Lower lobe of right lung (tissue), 2 donors: ENCODE measurements around the gene ALCAM. TPM values are rescaled to one million over a fixed set of nuclear protein-coding genes. Genes with fewer than 3 reads are reported as not detected.

Experiments
- ATAC-seq, 2 donors: fragments of 200-7000 bp; cut with Tn5 transposase; one replicate each; pipeline ENCODE4 v1.9.1; 2020 to 2022; ENCODE audit warnings: mild to moderate bottlenecking in 2 of 2, moderate library complexity in 2 of 2
- DNase-seq: peaks from one replicate; pipeline ENCODE4 v3.0.0-alpha.2; 2020
- H3K27ac ChIP-seq: fragments of 200-600 bp; one replicate; pipeline ENCODE4 v1.8.0; 2022
- H3K27me3 ChIP-seq: fragments of 200-600 bp; one replicate; pipeline ENCODE4 v1.8.0; 2022; ENCODE audit warnings: low read depth
- H3K36me3 ChIP-seq: fragments of 200-600 bp; one replicate; pipeline ENCODE4 v1.8.0; 2022; ENCODE audit warnings: mild to moderate bottlenecking
- H3K4me1 ChIP-seq: fragments of 200-600 bp; one replicate; pipeline ENCODE4 v1.8.0; 2022
- H3K4me3 ChIP-seq: fragments of 200-600 bp; one replicate; pipeline ENCODE4 v1.8.0; 2022; ENCODE audit warnings: mild to moderate bottlenecking
- H3K9me3 ChIP-seq: fragments of 200-600 bp; one replicate; pipeline ENCODE4 v1.8.0; 2022
- CTCF ChIP-seq: fragments of 200-600 bp; IDR thresholded peaks from one replicate; pipeline ENCODE4 v1.8.0; 2022; ENCODE audit warnings: antibody characterized with exemption, mild to moderate bottlenecking
- intact Hi-C: fragments of 100-400 bp; cut with DNase I; formaldehyde crosslinking; loops from one replicate; pipeline ENCODE4 v1.11.0; 2022
- total RNA-seq: library from RNA; stranded (reverse); fragmentation: NEBNext Ultra II Directional; extraction: Animal tissue kit (Norgen Biotek cat#: 25700); gene quantifications from one replicate; pipeline ENCODE4 v1.2.1, GENCODE V29; 2021
- donor health status: DM: no; HTN: yes; CAD: no; lungs with severe emphysema.

The ALCAM gene
- total RNA-seq, 1 donor from 2014 or later: 174 TPM

- H3K4me3 ChIP-seq: no peak overlapping the region
- intact Hi-C loops: no loop called here
- ATAC-seq (no peak), DNase-seq (no peak)
- no peak overlapping the region for H3K27ac ChIP-seq
- H3K9me3 ChIP-seq: no peaks in the 10 kb centered on the region
- no peaks in the 10 kb centered on the region for H3K27me3 ChIP-seq
- H3K36me3 ChIP-seq: no peaks in the 10 kb centered on the region
- no peak for TF ChIP-seq CTCF
- H3K4me1 ChIP-seq: no peaks in the 10 kb centered on the region
Observed at GRCh38 chr3:105515372-105515771, 148.7 kb downstream of the ALCAM start.

GRCh38 chr3:105516972-105517371, 150.3 kb downstream of the ALCAM start:
- H3K9me3 ChIP-seq: no peaks in the 10 kb centered on the region
- intact Hi-C loops: no loop called here
- no peak for TF ChIP-seq CTCF
- ATAC-seq (no peak), DNase-seq (no peak)
- H3K27me3 ChIP-seq: no peaks in the 10 kb centered on the region
- no peak overlapping the region for H3K27ac ChIP-seq
- no peak overlapping the region for H3K4me3 ChIP-seq
- H3K4me1 ChIP-seq: no peaks in the 10 kb centered on the region
- no peaks in the 10 kb centered on the region for H3K36me3 ChIP-seq

- intact Hi-C loops: no loop called here
- DNase-seq (no peak), ATAC-seq (peak in 1 of 2 donors; percentile 64)
- H3K27me3 ChIP-seq: no peaks in the 10 kb centered on the region
- no peak for TF ChIP-seq CTCF
- H3K4me1 ChIP-seq: no peaks in the 10 kb centered on the region
- H3K4me3 ChIP-seq: no peak overlapping the region
- no peaks in the 10 kb centered on the region for H3K9me3 ChIP-seq
- H3K36me3 ChIP-seq: no peaks in the 10 kb centered on the region
- no peak overlapping the region for H3K27ac ChIP-seq
Observed at GRCh38 chr3:105518203-105518602, 151.5 kb downstream of the ALCAM start.

GRCh38 chr3:105518806-105519418, 152.2 kb downstream of the ALCAM start:
- Histone ChIP-seq H3K4me1 (no peaks in the 10 kb centered on the region), H3K27ac (no peak overlapping the region), H3K36me3 (no peaks in the 10 kb centered on the region), H3K9me3 (no peaks in the 10 kb centered on the region), H3K27me3 (no peaks in the 10 kb centered on the region), H3K4me3 (no peak overlapping the region)
- DNase-seq: no peak
- ATAC-seq: peak; percentile 52 to 89
- intact Hi-C loops: no loop called here
- TF ChIP-seq CTCF: peak; percentile 58

- Histone ChIP-seq H3K27me3 (no peaks in the 10 kb centered on the region), H3K36me3 (peaks cover 13% of the 10 kb centered on the region), H3K27ac (no peak overlapping the region), H3K4me3 (no peak overlapping the region), H3K9me3 (no peaks in the 10 kb centered on the region), H3K4me1 (no peaks in the 10 kb centered on the region)
- intact Hi-C loops: no loop called here
- ATAC-seq (no peak), DNase-seq (no peak)
- no peak for TF ChIP-seq CTCF
Observed at GRCh38 chr3:105521770-105522169, 155.1 kb downstream of the ALCAM start.

GRCh38 chr3:105523501-105523900, 156.8 kb downstream of the ALCAM start:
- Histone ChIP-seq H3K36me3 (peaks cover 13% of the 10 kb centered on the region), H3K4me1 (no peaks in the 10 kb centered on the region), H3K27ac (no peak overlapping the region), H3K9me3 (no peaks in the 10 kb centered on the region), H3K4me3 (no peak overlapping the region), H3K27me3 (no peaks in the 10 kb centered on the region)
- intact Hi-C loops: no loop called here
- ATAC-seq (no peak), DNase-seq (no peak)
- no peak for TF ChIP-seq CTCF
